Stomach (tissue), 4 donors: ENCODE data around the gene UBE2J1.

Source experiments
- EP300 ChIP-seq: sonication (generic); formaldehyde crosslinking; IDR thresholded peaks from one replicate; pipeline ENCODE4 v1.6.1; 2017; ENCODE audit warnings: antibody characterized with exemption
- POLR2A ChIP-seq, 4 donors: fragments of 450-650 bp; IDR thresholded peaks; one replicate each; pipeline ENCODE4 v1.6.1; 2016; ENCODE audit warnings: antibody characterized with exemption in 4 of 4, control low read depth in 2 of 4, mild to moderate bottlenecking in 1 of 4, moderate library complexity in 1 of 4
- TF ChIP-seq, protein P1 (sequence below), 7 experiments: fragments of 450-650 bp in 4 of 7; fragments of 200-600 bp in 3 of 7; sonication (generic) in 3 of 7; IDR thresholded peaks; one replicate each; pipeline ENCODE4 v1.5.1; 2016 to 2019; ENCODE audit warnings: antibody characterized with exemption in 7 of 7, control low read depth in 2 of 7, mild to moderate bottlenecking in 1 of 7

DNA sequence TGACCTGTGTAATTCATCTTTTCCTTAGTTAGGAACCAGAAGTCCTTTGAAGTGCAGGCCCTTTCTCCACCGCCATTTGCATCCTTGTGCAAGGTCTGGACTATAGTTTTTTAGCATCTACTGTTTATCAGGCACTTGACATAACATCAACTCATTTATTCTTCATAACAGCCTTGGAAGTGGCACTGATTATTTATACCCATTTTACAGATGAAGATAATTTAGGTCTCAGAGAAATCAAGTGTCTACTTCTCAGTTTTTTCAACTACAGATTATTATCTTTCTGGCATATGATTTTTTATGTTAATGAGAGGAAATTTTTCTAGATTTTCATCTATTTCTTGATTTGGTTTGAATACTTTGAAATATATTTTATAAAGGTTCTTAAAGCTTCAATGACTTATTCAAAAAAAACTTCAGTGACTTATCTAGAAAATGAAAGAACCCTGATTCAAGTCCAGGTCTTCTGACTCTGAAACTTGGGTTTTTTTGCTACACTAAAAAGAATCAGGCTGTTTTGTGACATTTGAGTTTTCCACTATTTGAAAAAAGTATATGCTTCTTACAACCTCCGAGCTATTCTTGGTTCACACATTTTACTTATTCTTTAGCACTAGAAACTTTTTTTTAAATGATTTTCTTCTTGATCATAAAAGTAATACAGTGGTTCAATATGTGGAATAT, 3.1 kb upstream of the UBE2J1 start:
- TF ChIP-seq, protein P1, sequence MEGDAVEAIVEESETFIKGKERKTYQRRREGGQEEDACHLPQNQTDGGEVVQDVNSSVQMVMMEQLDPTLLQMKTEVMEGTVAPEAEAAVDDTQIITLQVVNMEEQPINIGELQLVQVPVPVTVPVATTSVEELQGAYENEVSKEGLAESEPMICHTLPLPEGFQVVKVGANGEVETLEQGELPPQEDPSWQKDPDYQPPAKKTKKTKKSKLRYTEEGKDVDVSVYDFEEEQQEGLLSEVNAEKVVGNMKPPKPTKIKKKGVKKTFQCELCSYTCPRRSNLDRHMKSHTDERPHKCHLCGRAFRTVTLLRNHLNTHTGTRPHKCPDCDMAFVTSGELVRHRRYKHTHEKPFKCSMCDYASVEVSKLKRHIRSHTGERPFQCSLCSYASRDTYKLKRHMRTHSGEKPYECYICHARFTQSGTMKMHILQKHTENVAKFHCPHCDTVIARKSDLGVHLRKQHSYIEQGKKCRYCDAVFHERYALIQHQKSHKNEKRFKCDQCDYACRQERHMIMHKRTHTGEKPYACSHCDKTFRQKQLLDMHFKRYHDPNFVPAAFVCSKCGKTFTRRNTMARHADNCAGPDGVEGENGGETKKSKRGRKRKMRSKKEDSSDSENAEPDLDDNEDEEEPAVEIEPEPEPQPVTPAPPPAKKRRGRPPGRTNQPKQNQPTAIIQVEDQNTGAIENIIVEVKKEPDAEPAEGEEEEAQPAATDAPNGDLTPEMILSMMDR (IDR thresholded peaks at IDR 0.05) = no peak
- TF ChIP-seq EP300 (no peak), POLR2A (IDR thresholded peaks at IDR 0.05) (no peak)
